Measurements from ENCODE around the gene GALNS.

- no peak for TF ChIP-seq CTCF (IDR thresholded peaks at IDR 0.05)
- TF ChIP-seq EZH2 (IDR thresholded peaks at IDR 0.05; ENCODE audit: borderline replicate concordance, insufficient read depth, low read depth, low read length, poor library complexity, severe bottlenecking) = no peak
Measured at GRCh38 chr16:88779406-88780141, 77.2 kb downstream of the GALNS start.

Data from B cell (primary cell).